ENCODE results near the gene RAB1B.
"Not testable (repeated sequence)": the region's sequence is repeated elsewhere in the genome, so short reads cannot be mapped to it uniquely, and the experiment has no call there.

DNA sequence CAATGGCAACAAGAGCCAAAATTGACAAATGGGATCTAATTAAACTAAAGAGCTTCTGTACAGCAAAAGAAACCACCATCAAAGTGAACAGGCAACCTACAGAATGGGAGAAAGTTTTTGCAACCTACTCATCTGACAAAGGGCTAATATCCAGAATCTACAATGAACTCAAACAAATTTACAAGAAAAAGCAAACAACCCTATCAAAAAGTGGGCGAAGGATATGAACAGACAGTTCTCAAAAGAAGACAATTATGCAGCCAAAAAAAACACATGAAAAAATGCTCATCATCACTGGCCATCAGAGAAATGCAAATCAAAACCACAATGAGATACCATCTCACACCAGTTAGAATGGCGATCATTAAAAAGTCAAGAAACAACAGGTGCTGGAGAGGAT lies 51.9 kb downstream of the RAB1B start:
- TF ChIP-seq, protein P1, sequence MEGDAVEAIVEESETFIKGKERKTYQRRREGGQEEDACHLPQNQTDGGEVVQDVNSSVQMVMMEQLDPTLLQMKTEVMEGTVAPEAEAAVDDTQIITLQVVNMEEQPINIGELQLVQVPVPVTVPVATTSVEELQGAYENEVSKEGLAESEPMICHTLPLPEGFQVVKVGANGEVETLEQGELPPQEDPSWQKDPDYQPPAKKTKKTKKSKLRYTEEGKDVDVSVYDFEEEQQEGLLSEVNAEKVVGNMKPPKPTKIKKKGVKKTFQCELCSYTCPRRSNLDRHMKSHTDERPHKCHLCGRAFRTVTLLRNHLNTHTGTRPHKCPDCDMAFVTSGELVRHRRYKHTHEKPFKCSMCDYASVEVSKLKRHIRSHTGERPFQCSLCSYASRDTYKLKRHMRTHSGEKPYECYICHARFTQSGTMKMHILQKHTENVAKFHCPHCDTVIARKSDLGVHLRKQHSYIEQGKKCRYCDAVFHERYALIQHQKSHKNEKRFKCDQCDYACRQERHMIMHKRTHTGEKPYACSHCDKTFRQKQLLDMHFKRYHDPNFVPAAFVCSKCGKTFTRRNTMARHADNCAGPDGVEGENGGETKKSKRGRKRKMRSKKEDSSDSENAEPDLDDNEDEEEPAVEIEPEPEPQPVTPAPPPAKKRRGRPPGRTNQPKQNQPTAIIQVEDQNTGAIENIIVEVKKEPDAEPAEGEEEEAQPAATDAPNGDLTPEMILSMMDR (IDR thresholded peaks at IDR 0.05; ENCODE audit: low read depth, low read length) = not testable (repeated sequence)
- not testable (repeated sequence) for TF ChIP-seq EZH2phosphoT487 (IDR thresholded peaks at IDR 0.05; ENCODE audit: low read depth)
